ENCODE data around the gene KDM4C. TPM values are rescaled to one million over a fixed set of nuclear protein-coding genes. Genes with fewer than 3 reads are reported as not detected.

KDM4C gene
- total RNA-seq, 1 donor from 2014 or later: 11.1 TPM

GRCh38 chr9:6877671-6878161 lies 119.9 kb downstream of the KDM4C start:
- Histone ChIP-seq H3K27me3 (no peaks in the 10 kb centered on the region), H3K27ac (no peak overlapping the region), H4K20me1 (ENCODE audit: low read depth) (no peaks in the 10 kb centered on the region), H3K79me2 (ENCODE audit: low read depth) (no peaks in the 10 kb centered on the region), H3K4me3 (no peak overlapping the region), H2AFZ (replicated peaks) (no peak overlapping the region), H3F3A (ENCODE audit: low read depth) (no peaks in the 10 kb centered on the region), H3K4me2 (no peak overlapping the region), H3K4me1 (no peaks in the 10 kb centered on the region), H3K9me3 (ENCODE audit: low read depth) (no peaks in the 10 kb centered on the region), H3K9ac (no peak overlapping the region), H3K36me3 (no peaks in the 10 kb centered on the region)
- Mint-ChIP-seq H3K27ac (no peak overlapping the region), H3K36me3 (no peaks in the 10 kb centered on the region), H3K9me3 (no peaks in the 10 kb centered on the region), H3K4me3 (no peak overlapping the region), H3K4me1 (no peaks in the 10 kb centered on the region), H3K27me3 (ENCODE audit: insufficient read depth, low read depth) (no peaks in the 10 kb centered on the region)
- no peak for TF ChIP-seq EZH2phosphoT487 (IDR thresholded peaks at IDR 0.05)
- TF ChIP-seq CTCF (IDR thresholded peaks at IDR 0.05): no peak
- TF ChIP-seq EZH2 (IDR thresholded peaks at IDR 0.05): no peak
- no peak for DNase-seq (ENCODE audit: low spot score)

- Histone ChIP-seq H3K4me1 (no peaks in the 10 kb centered on the region), H3K27ac (no peak overlapping the region), H2AFZ (replicated peaks) (no peak overlapping the region), H3K9ac (no peak overlapping the region), H3F3A (ENCODE audit: low read depth) (no peaks in the 10 kb centered on the region), H3K27me3 (no peaks in the 10 kb centered on the region), H3K9me3 (ENCODE audit: low read depth) (no peaks in the 10 kb centered on the region), H3K4me2 (no peak overlapping the region), H4K20me1 (ENCODE audit: low read depth) (no peaks in the 10 kb centered on the region), H3K79me2 (ENCODE audit: low read depth) (no peaks in the 10 kb centered on the region), H3K36me3 (no peaks in the 10 kb centered on the region), H3K4me3 (no peak overlapping the region)
- Mint-ChIP-seq H3K36me3 (no peaks in the 10 kb centered on the region), H3K4me3 (no peak overlapping the region), H3K9me3 (no peaks in the 10 kb centered on the region), H3K27me3 (ENCODE audit: insufficient read depth, low read depth) (no peaks in the 10 kb centered on the region), H3K27ac (no peak overlapping the region), H3K4me1 (no peaks in the 10 kb centered on the region)
- DNase-seq (ENCODE audit: low spot score): no peak
- TF ChIP-seq CTCF (IDR thresholded peaks at IDR 0.05) (no peak), EZH2 (IDR thresholded peaks at IDR 0.05) (no peak), EZH2phosphoT487 (IDR thresholded peaks at IDR 0.05) (no peak)
These were observed 122.9 kb downstream of the KDM4C start for GRCh38 chr9:6880626-6881025.

- Histone ChIP-seq H3K4me2 (no peak overlapping the region), H3K79me2 (ENCODE audit: low read depth) (no peaks in the 10 kb centered on the region), H3K4me1 (no peaks in the 10 kb centered on the region), H3K27ac (no peak overlapping the region), H3K9ac (no peak overlapping the region), H4K20me1 (ENCODE audit: low read depth) (no peaks in the 10 kb centered on the region), H3K36me3 (no peaks in the 10 kb centered on the region), H3K9me3 (ENCODE audit: low read depth) (no peaks in the 10 kb centered on the region), H2AFZ (replicated peaks) (no peak overlapping the region), H3K4me3 (no peak overlapping the region), H3K27me3 (no peaks in the 10 kb centered on the region), H3F3A (ENCODE audit: low read depth) (no peaks in the 10 kb centered on the region)
- no peaks in the 10 kb centered on the region for H3K9me3 Mint-ChIP-seq
- no peak for DNase-seq (ENCODE audit: low spot score)
- TF ChIP-seq EZH2 (IDR thresholded peaks at IDR 0.05): no peak
- TF ChIP-seq EZH2phosphoT487 (IDR thresholded peaks at IDR 0.05): no peak
- TF ChIP-seq CTCF (IDR thresholded peaks at IDR 0.05): no peak
- no peak overlapping the region for H3K27ac Mint-ChIP-seq
- H3K36me3 Mint-ChIP-seq: no peaks in the 10 kb centered on the region
- no peaks in the 10 kb centered on the region for H3K4me1 Mint-ChIP-seq
- peaks cover 3% of the 10 kb centered on the region for H3K27me3 Mint-ChIP-seq (ENCODE audit: insufficient read depth, low read depth)
- no peak overlapping the region for H3K4me3 Mint-ChIP-seq
These were observed 126.3 kb downstream of the KDM4C start for GRCh38 chr9:6884101-6884500.

Measured in neural progenitor cell (in vitro differentiated cells).